ENCODE results near the gene ST3GAL5. TPM values are rescaled to one million over a fixed set of nuclear protein-coding genes. Genes with fewer than 3 reads are reported as not detected.

ST3GAL5 gene
- total and polyA plus RNA-seq, 2 experiments from 2014 or later: 3.2 to 7.9 TPM

DNA sequence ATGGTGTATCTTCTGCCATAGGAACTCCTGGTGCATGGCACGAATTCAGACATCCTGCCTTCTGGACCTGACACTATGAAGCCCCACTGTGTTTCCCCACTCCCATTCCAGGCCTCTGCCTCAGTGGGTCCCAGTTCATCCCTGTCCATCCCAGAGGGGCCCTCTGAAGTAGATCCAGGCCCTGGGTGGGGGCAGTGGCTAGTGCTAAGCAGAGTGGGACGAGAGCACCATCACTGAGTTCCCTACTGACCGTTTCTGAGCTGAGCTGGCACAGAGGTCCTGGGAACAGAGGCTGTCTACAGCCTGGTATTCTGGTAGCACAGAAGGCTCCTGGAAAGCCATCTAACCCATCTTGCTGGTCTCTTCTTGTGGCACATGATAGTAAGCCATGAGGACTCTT is 81.0 kb downstream of the ST3GAL5 start (continued):
- TF ChIP-seq, protein P1, sequence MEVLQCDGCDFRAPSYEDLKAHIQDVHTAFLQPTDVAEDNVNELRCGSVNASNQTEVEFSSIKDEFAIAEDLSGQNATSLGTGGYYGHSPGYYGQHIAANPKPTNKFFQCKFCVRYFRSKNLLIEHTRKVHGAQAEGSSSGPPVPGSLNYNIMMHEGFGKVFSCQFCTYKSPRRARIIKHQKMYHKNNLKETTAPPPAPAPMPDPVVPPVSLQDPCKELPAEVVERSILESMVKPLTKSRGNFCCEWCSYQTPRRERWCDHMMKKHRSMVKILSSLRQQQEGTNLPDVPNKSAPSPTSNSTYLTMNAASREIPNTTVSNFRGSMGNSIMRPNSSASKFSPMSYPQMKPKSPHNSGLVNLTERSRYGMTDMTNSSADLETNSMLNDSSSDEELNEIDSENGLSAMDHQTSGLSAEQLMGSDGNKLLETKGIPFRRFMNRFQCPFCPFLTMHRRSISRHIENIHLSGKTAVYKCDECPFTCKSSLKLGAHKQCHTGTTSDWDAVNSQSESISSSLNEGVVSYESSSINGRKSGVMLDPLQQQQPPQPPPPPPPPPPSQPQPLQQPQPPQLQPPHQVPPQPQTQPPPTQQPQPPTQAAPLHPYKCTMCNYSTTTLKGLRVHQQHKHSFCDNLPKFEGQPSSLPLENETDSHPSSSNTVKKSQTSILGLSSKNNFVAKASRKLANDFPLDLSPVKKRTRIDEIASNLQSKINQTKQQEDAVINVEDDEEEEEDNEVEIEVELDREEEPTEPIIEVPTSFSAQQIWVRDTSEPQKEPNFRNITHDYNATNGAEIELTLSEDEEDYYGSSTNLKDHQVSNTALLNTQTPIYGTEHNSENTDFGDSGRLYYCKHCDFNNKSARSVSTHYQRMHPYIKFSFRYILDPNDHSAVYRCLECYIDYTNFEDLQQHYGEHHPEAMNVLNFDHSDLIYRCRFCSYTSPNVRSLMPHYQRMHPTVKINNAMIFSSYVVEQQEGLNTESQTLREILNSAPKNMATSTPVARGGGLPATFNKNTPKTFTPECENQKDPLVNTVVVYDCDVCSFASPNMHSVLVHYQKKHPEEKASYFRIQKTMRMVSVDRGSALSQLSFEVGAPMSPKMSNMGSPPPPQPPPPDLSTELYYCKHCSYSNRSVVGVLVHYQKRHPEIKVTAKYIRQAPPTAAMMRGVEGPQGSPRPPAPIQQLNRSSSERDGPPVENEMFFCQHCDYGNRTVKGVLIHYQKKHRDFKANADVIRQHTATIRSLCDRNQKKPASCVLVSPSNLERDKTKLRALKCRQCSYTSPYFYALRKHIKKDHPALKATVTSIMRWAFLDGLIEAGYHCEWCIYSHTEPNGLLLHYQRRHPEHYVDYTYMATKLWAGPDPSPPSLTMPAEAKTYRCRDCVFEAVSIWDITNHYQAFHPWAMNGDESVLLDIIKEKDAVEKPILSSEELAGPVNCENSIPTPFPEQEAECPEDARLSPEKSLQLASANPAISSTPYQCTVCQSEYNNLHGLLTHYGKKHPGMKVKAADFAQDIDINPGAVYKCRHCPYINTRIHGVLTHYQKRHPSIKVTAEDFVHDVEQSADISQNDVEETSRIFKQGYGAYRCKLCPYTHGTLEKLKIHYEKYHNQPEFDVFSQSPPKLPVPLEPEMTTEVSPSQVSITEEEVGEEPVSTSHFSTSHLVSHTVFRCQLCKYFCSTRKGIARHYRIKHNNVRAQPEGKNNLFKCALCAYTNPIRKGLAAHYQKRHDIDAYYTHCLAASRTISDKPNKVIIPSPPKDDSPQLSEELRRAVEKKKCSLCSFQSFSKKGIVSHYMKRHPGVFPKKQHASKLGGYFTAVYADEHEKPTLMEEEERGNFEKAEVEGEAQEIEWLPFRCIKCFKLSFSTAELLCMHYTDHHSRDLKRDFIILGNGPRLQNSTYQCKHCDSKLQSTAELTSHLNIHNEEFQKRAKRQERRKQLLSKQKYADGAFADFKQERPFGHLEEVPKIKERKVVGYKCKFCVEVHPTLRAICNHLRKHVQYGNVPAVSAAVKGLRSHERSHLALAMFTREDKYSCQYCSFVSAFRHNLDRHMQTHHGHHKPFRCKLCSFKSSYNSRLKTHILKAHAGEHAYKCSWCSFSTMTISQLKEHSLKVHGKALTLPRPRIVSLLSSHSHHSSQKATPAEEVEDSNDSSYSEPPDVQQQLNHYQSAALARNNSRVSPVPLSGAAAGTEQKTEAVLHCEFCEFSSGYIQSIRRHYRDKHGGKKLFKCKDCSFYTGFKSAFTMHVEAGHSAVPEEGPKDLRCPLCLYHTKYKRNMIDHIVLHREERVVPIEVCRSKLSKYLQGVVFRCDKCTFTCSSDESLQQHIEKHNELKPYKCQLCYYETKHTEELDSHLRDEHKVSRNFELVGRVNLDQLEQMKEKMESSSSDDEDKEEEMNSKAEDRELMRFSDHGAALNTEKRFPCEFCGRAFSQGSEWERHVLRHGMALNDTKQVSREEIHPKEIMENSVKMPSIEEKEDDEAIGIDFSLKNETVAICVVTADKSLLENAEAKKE (CRISPR knock-in tag; IDR thresholded peaks at IDR 0.05): no peak
- no peak for TF ChIP-seq JUNB (IDR thresholded peaks at IDR 0.05; ENCODE audit: unreplicated experiment)
- no peak for TF ChIP-seq EZH2 (IDR thresholded peaks at IDR 0.05; ENCODE audit: low read depth, unreplicated experiment)
- TF ChIP-seq ZNF331 (CRISPR knock-in tag; IDR thresholded peaks at IDR 0.05; ENCODE audit: low read depth): no peak
- TF ChIP-seq ZNF114 (CRISPR knock-in tag; IDR thresholded peaks at IDR 0.05): no peak
- TF ChIP-seq, protein P2, sequence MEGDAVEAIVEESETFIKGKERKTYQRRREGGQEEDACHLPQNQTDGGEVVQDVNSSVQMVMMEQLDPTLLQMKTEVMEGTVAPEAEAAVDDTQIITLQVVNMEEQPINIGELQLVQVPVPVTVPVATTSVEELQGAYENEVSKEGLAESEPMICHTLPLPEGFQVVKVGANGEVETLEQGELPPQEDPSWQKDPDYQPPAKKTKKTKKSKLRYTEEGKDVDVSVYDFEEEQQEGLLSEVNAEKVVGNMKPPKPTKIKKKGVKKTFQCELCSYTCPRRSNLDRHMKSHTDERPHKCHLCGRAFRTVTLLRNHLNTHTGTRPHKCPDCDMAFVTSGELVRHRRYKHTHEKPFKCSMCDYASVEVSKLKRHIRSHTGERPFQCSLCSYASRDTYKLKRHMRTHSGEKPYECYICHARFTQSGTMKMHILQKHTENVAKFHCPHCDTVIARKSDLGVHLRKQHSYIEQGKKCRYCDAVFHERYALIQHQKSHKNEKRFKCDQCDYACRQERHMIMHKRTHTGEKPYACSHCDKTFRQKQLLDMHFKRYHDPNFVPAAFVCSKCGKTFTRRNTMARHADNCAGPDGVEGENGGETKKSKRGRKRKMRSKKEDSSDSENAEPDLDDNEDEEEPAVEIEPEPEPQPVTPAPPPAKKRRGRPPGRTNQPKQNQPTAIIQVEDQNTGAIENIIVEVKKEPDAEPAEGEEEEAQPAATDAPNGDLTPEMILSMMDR (conservative IDR thresholded peaks at IDR 0.05; ENCODE audit: low read depth in 2 of 2): no peak

DNA sequence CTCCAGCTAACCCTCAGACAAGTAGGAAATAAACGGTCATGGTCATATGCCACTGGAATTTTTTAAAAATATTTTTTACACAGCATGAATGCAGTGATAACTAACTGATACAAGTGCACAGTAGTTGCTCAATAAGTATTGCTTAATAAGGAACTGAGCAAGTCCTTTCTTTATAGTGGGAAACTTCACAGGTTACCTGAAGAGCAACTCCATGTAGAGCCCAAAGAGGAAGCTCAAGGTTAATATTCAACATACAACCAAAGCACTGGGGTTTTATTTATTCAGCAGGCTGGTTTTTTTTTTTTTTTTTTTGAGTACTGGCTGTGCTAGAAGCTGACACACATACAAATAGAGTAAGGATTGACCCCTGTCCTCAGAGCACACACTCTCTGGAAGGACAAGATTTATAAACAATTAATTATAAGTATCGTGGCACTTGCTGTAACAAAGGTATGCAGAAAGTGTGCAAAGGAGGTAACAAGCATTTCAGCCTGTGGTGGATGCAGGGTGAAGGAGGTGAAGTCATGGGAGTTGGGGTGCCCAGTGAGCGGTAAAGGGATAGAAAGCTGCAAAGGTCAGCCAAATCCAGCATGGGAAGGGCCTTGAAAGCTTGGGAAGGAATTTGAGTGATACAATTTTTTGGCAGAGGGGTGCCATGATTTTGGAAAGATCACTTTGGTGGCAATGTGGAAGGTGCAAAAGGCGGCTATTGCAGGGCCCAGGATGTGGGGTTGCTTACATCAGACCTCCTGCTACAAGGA is 82.3 kb downstream of the ST3GAL5 start:
- no peaks in the 10 kb centered on the region for H4K20me1 ChIP-seq (replicated peaks; ENCODE audit: insufficient read depth)
- no peaks in the 10 kb centered on the region for H3F3A ChIP-seq (replicated peaks; ENCODE audit: low read depth)
- Mint-ChIP-seq H3K4me3 (no peak overlapping the region), H3K4me1 (no peaks in the 10 kb centered on the region), H3K36me3 (ENCODE audit: low read depth) (no peaks in the 10 kb centered on the region), H3K27me3 (ENCODE audit: insufficient read depth, low read depth, poor library complexity) (no peaks in the 10 kb centered on the region), H3K27ac (no peak overlapping the region), H3K9me3 (no peaks in the 10 kb centered on the region)
- H3K4me2 ChIP-seq: no peak overlapping the region
- H3K9me2 ChIP-seq (ENCODE audit: insufficient read depth): no peaks in the 10 kb centered on the region
- no peak overlapping the region for H3K27ac ChIP-seq (ENCODE audit: low read depth)
- no peak for ATAC-seq
- no peaks in the 10 kb centered on the region for H3K27me3 ChIP-seq (ENCODE audit: insufficient read depth)
- H3K4me3 ChIP-seq: no peak overlapping the region
- H3K36me3 ChIP-seq (ENCODE audit: insufficient read depth): no peaks in the 10 kb centered on the region
- no peaks in the 10 kb centered on the region for H3K79me2 ChIP-seq (replicated peaks; ENCODE audit: insufficient read depth)
- H3K4me1 ChIP-seq (ENCODE audit: insufficient read depth): peaks cover 3% of the 10 kb centered on the region; the same call in 1 of the 2 replicates
- no peak for DNase-seq (ENCODE audit: low spot score)
- no peak overlapping the region for H2AFZ ChIP-seq
- TF ChIP-seq ZNF114 (CRISPR knock-in tag; IDR thresholded peaks at IDR 0.05) (no peak), CREB1 (CRISPR knock-in tag; IDR thresholded peaks at IDR 0.05; ENCODE audit: low read depth) (no peak)
- TF ChIP-seq, protein P2 (conservative IDR thresholded peaks at IDR 0.05; ENCODE audit: low read depth in 2 of 2): no peak

Data from GM23338 (cell line).